WTC11 (cell line): ENCODE data around the gene RFX4. TPM values are rescaled to one million over a fixed set of nuclear protein-coding genes. Genes with fewer than 3 reads are reported as not detected.

Experiments used
- ATAC-seq: fragments of 200-7000 bp; cut with Tn5 transposase; 2 replicates; pipeline ENCODE4 v1.10.0; 2021; ENCODE audit warnings: mild to moderate bottlenecking, moderate library complexity
- CTCF ChIA-PET: fragments of 300-600 bp; sonication (Branson Sonifier 250); formaldehyde crosslinking; loops from one replicate; lab custom pipeline; 2021; ENCODE audit warnings: antibody characterized with exemption; lab: Charles Lee
- POLR2A ChIA-PET: fragments of 350-600 bp; sonication (Branson Sonifier 250); formaldehyde crosslinking; loops from one replicate; lab custom pipeline; 2021; ENCODE audit warnings: antibody characterized with exemption; lab: Charles Lee
- DNase-seq: peaks from one replicate; pipeline ENCODE4 v3.0.0; 2021; ENCODE audit warnings: low spot score
- H3K27ac Mint-ChIP-seq: 2 replicates; pipeline ENCODE4 v1.8.0; 2021; ENCODE audit warnings: mixed read lengths
- H3K27me3 Mint-ChIP-seq: 2 replicates; pipeline ENCODE4 v1.8.0; 2021; ENCODE audit warnings: low read depth, mild to moderate bottlenecking, moderate library complexity, mixed read lengths
- H3K36me3 Mint-ChIP-seq: 2 replicates; pipeline ENCODE4 v1.8.0; 2021; ENCODE audit warnings: mixed read lengths
- H3K4me1 Mint-ChIP-seq: 2 replicates; pipeline ENCODE4 v1.8.0; 2022; ENCODE audit warnings: mixed read lengths
- H3K4me3 Mint-ChIP-seq: 2 replicates; pipeline ENCODE4 v1.8.0; 2021; ENCODE audit warnings: mild to moderate bottlenecking, moderate library complexity, mixed read lengths
- H3K9me3 Mint-ChIP-seq: 2 replicates; pipeline ENCODE4 v1.8.0; 2021; ENCODE audit warnings: mixed read lengths
- ELF4 ChIP-seq: sonication (generic); formaldehyde crosslinking; IDR thresholded peaks from 2 replicates; pipeline ENCODE4 v1.8.1; 2022; ENCODE audit warnings: low read depth, mild to moderate bottlenecking, moderate library complexity, missing genetic modification reagents
- FOXK1 ChIP-seq: sonication (generic); formaldehyde crosslinking; IDR thresholded peaks from 2 replicates; pipeline ENCODE4 v1.8.0; 2022; ENCODE audit warnings: mild to moderate bottlenecking, moderate library complexity, missing genetic modification reagents
- FOXP1 ChIP-seq: sonication (generic); formaldehyde crosslinking; IDR thresholded peaks from 2 replicates; pipeline ENCODE4 v1.8.0; 2022; ENCODE audit warnings: missing genetic modification reagents, mild to moderate bottlenecking, moderate library complexity, borderline replicate concordance
- JUN ChIP-seq: sonication (generic); formaldehyde crosslinking; IDR thresholded peaks from 2 replicates; pipeline ENCODE4 v1.8.0; 2023; ENCODE audit warnings: mild to moderate bottlenecking, missing genetic modification reagents
- NR3C1 ChIP-seq: sonication (generic); formaldehyde crosslinking; conservative IDR thresholded peaks from 2 replicates; pipeline ENCODE4 v1.8.1; 2023; ENCODE audit warnings: low read depth, mild to moderate bottlenecking, missing genetic modification reagents
- PRRX2 ChIP-seq: fragments of 250-450 bp; sonication (Bioruptor Pico); IDR thresholded peaks from 2 replicates; pipeline ENCODE4 v1.8.0; 2021; ENCODE audit warnings: mild to moderate bottlenecking
- RELA ChIP-seq: sonication (generic); formaldehyde crosslinking; IDR thresholded peaks from 2 replicates; pipeline ENCODE4 v1.8.1; 2022; ENCODE audit warnings: missing genetic modification reagents, mild to moderate bottlenecking, borderline replicate concordance
- RORB ChIP-seq: fragments of 250-450 bp; sonication (Bioruptor Pico); IDR thresholded peaks from 2 replicates; pipeline ENCODE4 v1.9.0; 2021; ENCODE audit warnings: mild to moderate bottlenecking
- TEAD4 ChIP-seq: sonication (generic); formaldehyde crosslinking; IDR thresholded peaks from 2 replicates; pipeline ENCODE4 v1.8.0; 2022; ENCODE audit warnings: mild to moderate bottlenecking, missing genetic modification reagents
- ZBTB21 ChIP-seq: sonication (generic); formaldehyde crosslinking; IDR thresholded peaks from 2 replicates; pipeline ENCODE4 v1.8.1; 2023; ENCODE audit warnings: mild to moderate bottlenecking, missing genetic modification reagents, borderline replicate concordance
- ZNF232 ChIP-seq: sonication (generic); formaldehyde crosslinking; IDR thresholded peaks from 2 replicates; pipeline ENCODE4 v1.8.0; 2022; ENCODE audit warnings: mild to moderate bottlenecking, missing genetic modification reagents
- total RNA-seq: library from RNA; stranded (reverse); gene quantifications from 3 replicates; pipeline ENCODE4 v1.2.3, GENCODE V29; 2021
- TF ChIP-seq, protein P1 (sequence below): sonication (generic); formaldehyde crosslinking; conservative IDR thresholded peaks from 2 replicates; pipeline ENCODE4 v1.8.1; 2022; ENCODE audit warnings: mild to moderate bottlenecking, missing genetic modification reagents
- TF ChIP-seq, protein P2 (sequence below): sonication (generic); formaldehyde crosslinking; IDR thresholded peaks from 2 replicates; pipeline ENCODE4 v1.8.1; 2023; ENCODE audit warnings: mild to moderate bottlenecking, missing genetic modification reagents
- TF ChIP-seq, protein P3 (sequence below): sonication (generic); formaldehyde crosslinking; IDR thresholded peaks from 2 replicates; pipeline ENCODE4 v1.8.1; 2023; ENCODE audit warnings: mild to moderate bottlenecking, missing genetic modification reagents, moderate library complexity
- TF ChIP-seq, protein P4 (sequence below): fragments of 250-450 bp; sonication (Bioruptor Pico); conservative IDR thresholded peaks from 2 replicates; pipeline ENCODE4 v1.9.0; 2021; ENCODE audit warnings: mild to moderate bottlenecking
- TF ChIP-seq, protein P5 (sequence below): fragments of 250-450 bp; sonication (Bioruptor Pico); IDR thresholded peaks from 2 replicates; pipeline ENCODE4 v1.9.0; 2021; ENCODE audit warnings: moderate library complexity, mild to moderate bottlenecking, inconsistent platforms, borderline replicate concordance
- TF ChIP-seq, protein P6 (sequence below): sonication (generic); formaldehyde crosslinking; IDR thresholded peaks from 2 replicates; pipeline ENCODE4 v1.8.0; 2022; ENCODE audit warnings: missing genetic modification reagents
- TF ChIP-seq, protein P7 (sequence below): sonication (generic); formaldehyde crosslinking; IDR thresholded peaks from 2 replicates; pipeline ENCODE4 v1.8.1; 2022; ENCODE audit warnings: low read depth, mild to moderate bottlenecking, moderate library complexity, missing genetic modification reagents, borderline replicate concordance

Gene RFX4
- total RNA-seq, 1 experiment from 2014 or later, result 0.26 TPM

DNA sequence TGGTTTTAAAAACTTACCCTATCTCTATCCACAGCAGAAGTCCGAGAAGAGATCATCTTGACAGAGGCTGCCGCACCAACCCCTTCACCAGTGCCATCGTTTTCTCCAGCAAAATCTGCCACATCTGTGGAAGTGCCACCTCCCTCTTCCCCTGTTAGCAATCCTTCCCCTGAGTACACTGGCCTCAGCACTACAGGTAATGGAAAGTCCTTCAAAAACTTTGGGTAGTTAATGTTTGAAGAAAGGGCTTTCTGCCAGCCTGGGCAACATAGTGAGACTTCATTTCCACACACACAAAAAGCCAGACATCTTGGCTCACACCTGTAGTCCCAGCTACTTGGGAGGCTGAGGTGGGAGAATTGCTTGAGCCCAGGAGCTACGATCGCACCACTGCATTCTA is 150.1 kb downstream of the RFX4 start (continued):
- TF ChIP-seq, protein P1, sequence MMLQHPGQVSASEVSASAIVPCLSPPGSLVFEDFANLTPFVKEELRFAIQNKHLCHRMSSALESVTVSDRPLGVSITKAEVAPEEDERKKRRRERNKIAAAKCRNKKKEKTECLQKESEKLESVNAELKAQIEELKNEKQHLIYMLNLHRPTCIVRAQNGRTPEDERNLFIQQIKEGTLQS (CRISPR knock-in tag), result no peak
- TF ChIP-seq ELF4, result no peak

DNA sequence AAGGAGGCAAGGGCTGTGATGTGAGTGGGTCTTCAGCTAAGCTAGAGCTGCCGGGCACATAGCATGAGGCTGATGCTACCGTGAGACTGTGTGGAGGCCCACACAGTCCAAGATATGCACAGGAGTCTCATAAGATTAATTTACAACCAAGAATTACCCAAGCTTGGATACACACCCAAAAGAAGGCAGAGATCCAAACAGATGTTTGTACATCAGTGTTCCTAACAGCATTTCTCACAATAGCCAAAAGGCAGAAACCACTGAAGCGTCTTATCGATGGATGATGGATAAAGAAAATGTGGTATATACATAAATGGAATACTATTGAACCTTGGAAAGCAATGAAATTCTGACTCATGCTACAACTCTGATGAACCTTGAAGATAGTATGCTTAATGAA is 150.9 kb downstream of the RFX4 start:
- ChIA-PET CTCF (no interaction called here), POLR2A (no interaction called here)
- no peaks in the 10 kb centered on the region for H3K27me3 Mint-ChIP-seq
- H3K9me3 Mint-ChIP-seq, result no peaks in the 10 kb centered on the region
- DNase-seq (no peak), ATAC-seq (no peak)
- no peaks in the 10 kb centered on the region for H3K36me3 Mint-ChIP-seq
- H3K4me1 Mint-ChIP-seq, result 0 out of 2 replicates have a peak, but pooled peaks cover 3% of the 10 kb centered on the region
- no peak overlapping the region for H3K27ac Mint-ChIP-seq
- TF ChIP-seq NR3C1 (CRISPR knock-in tag), result no peak
- no peak overlapping the region for H3K4me3 Mint-ChIP-seq

DNA sequence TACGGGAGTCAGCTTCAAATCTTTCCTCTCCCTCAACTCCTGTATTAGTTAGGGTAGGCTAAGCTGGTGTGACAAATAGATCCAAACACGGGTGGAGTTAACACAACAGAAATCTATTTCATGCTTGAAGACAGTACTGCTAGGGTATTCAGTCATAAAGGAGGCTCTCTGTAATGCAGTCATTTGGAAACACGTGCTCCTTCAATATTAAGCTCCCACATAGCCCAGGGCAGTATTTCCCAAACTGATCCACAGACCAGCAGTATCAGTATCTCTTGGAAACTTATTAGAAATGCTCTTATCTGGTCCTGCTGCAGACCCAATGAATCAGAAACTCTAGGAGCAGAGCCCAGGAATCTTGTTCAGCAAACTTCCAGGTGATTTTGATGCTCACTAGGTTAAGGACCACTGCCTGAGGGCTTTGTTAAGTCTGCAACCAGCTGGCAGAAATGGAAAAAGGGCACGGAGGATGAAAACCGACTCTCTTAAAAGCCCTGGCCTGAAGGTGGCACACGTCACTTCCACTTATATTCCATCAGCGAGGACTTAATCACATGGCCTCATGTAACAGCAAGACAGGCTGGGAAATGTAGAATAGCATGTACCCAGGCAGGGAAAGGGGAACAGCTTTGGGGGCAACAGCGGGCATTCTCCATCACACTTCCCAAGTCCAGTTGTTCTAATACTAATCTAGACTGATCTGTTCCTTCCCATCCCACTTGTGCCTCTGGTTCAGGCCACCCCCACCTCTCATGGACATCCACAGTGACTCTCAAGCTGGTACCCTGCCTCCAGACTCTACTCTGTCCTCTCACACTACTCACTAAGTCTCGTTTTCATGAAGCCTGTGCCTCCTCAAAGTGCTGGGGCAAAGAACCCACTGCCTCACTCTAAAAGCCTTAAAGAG is 153.5 kb downstream of the RFX4 start:
- no peak overlapping the region for H3K27ac Mint-ChIP-seq
- CTCF ChIA-PET, result interaction anchor here (1.0 to 1.2 kb wide), 2 partner anchors 106 to 183 kb away, joined by 3 to 5 read pairs; no protein-coding TSS in a partner anchor
- ATAC-seq (peak; percentile 41; the same call in 1 of the 2 replicates), DNase-seq (no peak)
- no peaks in the 10 kb centered on the region for H3K27me3 Mint-ChIP-seq
- H3K36me3 Mint-ChIP-seq, result no peaks in the 10 kb centered on the region
- POLR2A ChIA-PET, result no interaction called here
- no peaks in the 10 kb centered on the region for H3K9me3 Mint-ChIP-seq
- TF ChIP-seq, protein P2, sequence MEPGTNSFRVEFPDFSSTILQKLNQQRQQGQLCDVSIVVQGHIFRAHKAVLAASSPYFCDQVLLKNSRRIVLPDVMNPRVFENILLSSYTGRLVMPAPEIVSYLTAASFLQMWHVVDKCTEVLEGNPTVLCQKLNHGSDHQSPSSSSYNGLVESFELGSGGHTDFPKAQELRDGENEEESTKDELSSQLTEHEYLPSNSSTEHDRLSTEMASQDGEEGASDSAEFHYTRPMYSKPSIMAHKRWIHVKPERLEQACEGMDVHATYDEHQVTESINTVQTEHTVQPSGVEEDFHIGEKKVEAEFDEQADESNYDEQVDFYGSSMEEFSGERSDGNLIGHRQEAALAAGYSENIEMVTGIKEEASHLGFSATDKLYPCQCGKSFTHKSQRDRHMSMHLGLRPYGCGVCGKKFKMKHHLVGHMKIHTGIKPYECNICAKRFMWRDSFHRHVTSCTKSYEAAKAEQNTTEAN (CRISPR knock-in tag), result no peak
- TF ChIP-seq, protein P3, sequence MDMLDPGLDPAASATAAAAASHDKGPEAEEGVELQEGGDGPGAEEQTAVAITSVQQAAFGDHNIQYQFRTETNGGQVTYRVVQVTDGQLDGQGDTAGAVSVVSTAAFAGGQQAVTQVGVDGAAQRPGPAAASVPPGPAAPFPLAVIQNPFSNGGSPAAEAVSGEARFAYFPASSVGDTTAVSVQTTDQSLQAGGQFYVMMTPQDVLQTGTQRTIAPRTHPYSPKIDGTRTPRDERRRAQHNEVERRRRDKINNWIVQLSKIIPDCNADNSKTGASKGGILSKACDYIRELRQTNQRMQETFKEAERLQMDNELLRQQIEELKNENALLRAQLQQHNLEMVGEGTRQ (CRISPR knock-in tag), result peak; percentile 56
- TF ChIP-seq ZNF232 (CRISPR knock-in tag), result no peak
- no peak for TF ChIP-seq FOXK1 (CRISPR knock-in tag)
- TF ChIP-seq, protein P4, sequence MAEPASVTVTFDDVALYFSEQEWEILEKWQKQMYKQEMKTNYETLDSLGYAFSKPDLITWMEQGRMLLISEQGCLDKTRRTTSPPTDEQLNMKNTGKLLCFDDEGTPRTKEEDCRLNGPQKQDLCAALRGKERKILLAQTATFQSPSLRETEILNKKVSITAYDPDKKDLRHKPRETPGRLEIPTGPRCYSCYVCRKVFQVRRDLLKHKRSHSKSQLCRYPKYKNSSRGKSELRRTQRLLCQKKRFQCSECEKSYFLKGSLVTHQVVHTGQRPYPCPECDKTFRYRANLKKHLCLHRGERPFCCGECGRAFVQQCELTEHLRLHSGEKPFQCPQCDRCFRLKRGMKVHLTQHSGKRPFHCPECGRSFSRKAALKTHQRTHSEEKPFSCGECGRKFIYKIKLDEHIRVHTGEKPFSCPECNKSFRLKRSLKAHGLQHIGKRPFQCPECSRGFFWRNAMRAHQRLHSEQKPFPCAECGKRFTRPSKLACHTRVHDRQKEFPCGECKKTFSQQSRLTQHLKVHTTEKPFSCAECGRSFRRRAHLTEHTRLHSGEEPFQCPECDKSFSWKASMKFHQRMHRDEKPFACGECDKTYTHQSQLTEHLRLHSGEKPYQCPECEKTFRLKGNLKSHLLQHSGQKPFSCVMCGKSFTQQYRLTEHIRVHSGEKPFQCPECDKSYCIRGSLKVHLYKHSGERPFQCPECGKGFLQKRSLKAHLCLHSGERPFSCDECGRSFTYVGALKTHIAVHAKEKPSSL, result no peak
- no peak for TF ChIP-seq ELF4
- no peak for TF ChIP-seq RORB (CRISPR knock-in tag)
- TF ChIP-seq ZBTB21 (CRISPR knock-in tag), result no peak
- H3K4me3 Mint-ChIP-seq, result no peak overlapping the region
- H3K4me1 Mint-ChIP-seq, result peaks cover 20% of the 10 kb centered on the region

DNA sequence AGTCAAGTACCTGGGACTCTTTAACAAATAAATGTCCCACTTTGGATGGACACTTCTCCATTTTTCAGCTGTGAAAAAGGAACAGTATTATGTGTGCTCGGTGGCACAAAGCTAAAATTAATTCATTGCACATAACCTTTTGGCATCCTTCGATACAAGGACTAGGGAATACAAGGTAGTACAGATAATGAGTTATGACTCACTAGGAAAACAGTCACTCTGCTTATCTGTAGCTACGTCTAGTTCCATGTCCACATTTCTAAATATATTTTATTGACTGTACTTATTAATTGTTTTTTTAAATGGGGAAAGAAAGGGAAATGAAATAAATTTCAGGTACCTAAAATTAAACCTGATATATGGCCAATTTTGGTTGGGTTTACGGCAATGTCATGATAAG is 156.5 kb downstream of the RFX4 start:
- H3K4me1 Mint-ChIP-seq, result peaks cover 45% of the 10 kb centered on the region
- no peak for ATAC-seq
- ChIA-PET POLR2A (no interaction called here), CTCF (interaction anchor here (1.2 kb wide), 1 partner anchor 31 kb away, joined by 3 read pairs; no protein-coding TSS in a partner anchor)
- H3K9me3 Mint-ChIP-seq, result no peaks in the 10 kb centered on the region
- DNase-seq, result no peak
- no peak overlapping the region for H3K4me3 Mint-ChIP-seq
- H3K36me3 Mint-ChIP-seq, result no peaks in the 10 kb centered on the region
- no peaks in the 10 kb centered on the region for H3K27me3 Mint-ChIP-seq
- H3K27ac Mint-ChIP-seq, result no peak overlapping the region
- TF ChIP-seq FOXP1 (no peak), JUN (CRISPR knock-in tag) (no peak), TEAD4 (CRISPR knock-in tag) (no peak), PRRX2 (no peak), RELA (no peak)
- TF ChIP-seq, protein P5, sequence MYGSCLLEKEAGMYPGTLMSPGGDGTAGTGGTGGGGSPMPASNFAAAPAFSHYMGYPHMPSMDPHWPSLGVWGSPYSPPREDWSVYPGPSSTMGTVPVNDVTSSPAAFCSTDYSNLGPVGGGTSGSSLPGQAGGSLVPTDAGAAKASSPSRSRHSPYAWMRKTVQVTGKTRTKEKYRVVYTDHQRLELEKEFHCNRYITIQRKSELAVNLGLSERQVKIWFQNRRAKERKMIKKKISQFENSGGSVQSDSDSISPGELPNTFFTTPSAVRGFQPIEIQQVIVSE (CRISPR knock-in tag), result no peak
- TF ChIP-seq, protein P6, sequence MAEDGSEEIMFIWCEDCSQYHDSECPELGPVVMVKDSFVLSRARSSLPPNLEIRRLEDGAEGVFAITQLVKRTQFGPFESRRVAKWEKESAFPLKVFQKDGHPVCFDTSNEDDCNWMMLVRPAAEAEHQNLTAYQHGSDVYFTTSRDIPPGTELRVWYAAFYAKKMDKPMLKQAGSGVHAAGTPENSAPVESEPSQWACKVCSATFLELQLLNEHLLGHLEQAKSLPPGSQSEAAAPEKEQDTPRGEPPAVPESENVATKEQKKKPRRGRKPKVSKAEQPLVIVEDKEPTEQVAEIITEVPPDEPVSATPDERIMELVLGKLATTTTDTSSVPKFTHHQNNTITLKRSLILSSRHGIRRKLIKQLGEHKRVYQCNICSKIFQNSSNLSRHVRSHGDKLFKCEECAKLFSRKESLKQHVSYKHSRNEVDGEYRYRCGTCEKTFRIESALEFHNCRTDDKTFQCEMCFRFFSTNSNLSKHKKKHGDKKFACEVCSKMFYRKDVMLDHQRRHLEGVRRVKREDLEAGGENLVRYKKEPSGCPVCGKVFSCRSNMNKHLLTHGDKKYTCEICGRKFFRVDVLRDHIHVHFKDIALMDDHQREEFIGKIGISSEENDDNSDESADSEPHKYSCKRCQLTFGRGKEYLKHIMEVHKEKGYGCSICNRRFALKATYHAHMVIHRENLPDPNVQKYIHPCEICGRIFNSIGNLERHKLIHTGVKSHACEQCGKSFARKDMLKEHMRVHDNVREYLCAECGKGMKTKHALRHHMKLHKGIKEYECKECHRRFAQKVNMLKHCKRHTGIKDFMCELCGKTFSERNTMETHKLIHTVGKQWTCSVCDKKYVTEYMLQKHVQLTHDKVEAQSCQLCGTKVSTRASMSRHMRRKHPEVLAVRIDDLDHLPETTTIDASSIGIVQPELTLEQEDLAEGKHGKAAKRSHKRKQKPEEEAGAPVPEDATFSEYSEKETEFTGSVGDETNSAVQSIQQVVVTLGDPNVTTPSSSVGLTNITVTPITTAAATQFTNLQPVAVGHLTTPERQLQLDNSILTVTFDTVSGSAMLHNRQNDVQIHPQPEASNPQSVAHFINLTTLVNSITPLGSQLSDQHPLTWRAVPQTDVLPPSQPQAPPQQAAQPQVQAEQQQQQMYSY (CRISPR knock-in tag), result no peak
- TF ChIP-seq, protein P7, sequence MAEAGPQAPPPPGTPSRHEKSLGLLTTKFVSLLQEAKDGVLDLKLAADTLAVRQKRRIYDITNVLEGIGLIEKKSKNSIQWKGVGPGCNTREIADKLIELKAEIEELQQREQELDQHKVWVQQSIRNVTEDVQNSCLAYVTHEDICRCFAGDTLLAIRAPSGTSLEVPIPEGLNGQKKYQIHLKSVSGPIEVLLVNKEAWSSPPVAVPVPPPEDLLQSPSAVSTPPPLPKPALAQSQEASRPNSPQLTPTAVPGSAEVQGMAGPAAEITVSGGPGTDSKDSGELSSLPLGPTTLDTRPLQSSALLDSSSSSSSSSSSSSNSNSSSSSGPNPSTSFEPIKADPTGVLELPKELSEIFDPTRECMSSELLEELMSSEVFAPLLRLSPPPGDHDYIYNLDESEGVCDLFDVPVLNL (CRISPR knock-in tag), result no peak
- TF ChIP-seq, protein P1 (CRISPR knock-in tag), result no peak
